ENCODE data around the gene MRTFA.

DNA sequence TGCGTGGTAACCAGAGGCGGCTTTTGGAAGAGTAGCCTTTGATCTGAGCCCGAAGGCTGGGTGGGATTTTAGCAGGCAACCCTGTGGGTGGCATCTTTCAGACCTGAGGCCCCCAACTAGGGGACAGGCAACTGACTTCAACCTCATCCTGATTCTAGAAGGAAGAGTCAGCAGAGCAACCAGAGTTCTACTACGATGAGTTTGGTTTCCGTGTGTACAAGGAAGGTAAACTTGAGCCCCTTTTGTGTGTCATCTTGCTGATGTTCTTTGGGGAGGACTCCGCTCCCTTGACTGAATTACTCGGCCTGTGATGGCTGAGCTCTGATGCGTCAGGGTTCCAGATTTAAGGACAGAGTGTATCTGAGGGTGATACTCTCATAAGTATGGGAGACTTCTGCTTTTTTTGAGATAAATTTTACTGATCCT is 234.5 kb downstream of the MRTFA start:
- no peak for TF ChIP-seq POLR2A (IDR thresholded peaks at IDR 0.05)
- TF ChIP-seq, protein P1, sequence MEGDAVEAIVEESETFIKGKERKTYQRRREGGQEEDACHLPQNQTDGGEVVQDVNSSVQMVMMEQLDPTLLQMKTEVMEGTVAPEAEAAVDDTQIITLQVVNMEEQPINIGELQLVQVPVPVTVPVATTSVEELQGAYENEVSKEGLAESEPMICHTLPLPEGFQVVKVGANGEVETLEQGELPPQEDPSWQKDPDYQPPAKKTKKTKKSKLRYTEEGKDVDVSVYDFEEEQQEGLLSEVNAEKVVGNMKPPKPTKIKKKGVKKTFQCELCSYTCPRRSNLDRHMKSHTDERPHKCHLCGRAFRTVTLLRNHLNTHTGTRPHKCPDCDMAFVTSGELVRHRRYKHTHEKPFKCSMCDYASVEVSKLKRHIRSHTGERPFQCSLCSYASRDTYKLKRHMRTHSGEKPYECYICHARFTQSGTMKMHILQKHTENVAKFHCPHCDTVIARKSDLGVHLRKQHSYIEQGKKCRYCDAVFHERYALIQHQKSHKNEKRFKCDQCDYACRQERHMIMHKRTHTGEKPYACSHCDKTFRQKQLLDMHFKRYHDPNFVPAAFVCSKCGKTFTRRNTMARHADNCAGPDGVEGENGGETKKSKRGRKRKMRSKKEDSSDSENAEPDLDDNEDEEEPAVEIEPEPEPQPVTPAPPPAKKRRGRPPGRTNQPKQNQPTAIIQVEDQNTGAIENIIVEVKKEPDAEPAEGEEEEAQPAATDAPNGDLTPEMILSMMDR (IDR thresholded peaks at IDR 0.05), result no peak

Measured in esophagus squamous epithelium (tissue), 4 donors.